Measurements from ENCODE around the gene NBPF3. TPM values are rescaled to one million over a fixed set of nuclear protein-coding genes. Genes with fewer than 3 reads are reported as not detected.
"Not testable (repeated sequence)": the region's sequence is repeated elsewhere in the genome, so short reads cannot be mapped to it uniquely, and the experiment has no call there.

Gene NBPF3
- total RNA-seq, 2 donors from 2014 or later = 15.5 to 22.1 TPM

- Mint-ChIP-seq H3K4me3 (no peak overlapping the region), H3K36me3 (ENCODE audit: low read depth) (peaks cover 7% of the 10 kb centered on the region)
Measured at GRCh38 chr1:21457654-21458053, 17.7 kb downstream of the NBPF3 start.

GRCh38 chr1:21465127-21465526 lies 25.2 kb downstream of the NBPF3 start:
- H3K27me3 ChIP-seq (ENCODE audit: control insufficient read depth, insufficient read depth, low read length, poor library complexity, severe bottlenecking); H3K36me3 ChIP-seq (ENCODE audit: control insufficient read depth, insufficient read depth, low read length); H3K9ac ChIP-seq (ENCODE audit: extremely low read depth, low read length, poor library complexity, severe bottlenecking); H3K36me3 Mint-ChIP-seq (ENCODE audit: low read depth); H3K27ac ChIP-seq (ENCODE audit: low read depth, low read length); H3K4me3 Mint-ChIP-seq; DNase-seq; H3K4me3 ChIP-seq (ENCODE audit: low read length); H3K9me3 ChIP-seq (ENCODE audit: control insufficient read depth, low read length); H3K9me3 Mint-ChIP-seq; H3K27ac Mint-ChIP-seq; H3K4me1 ChIP-seq (ENCODE audit: control insufficient read depth, insufficient read depth, low read length); H3K27me3 Mint-ChIP-seq (ENCODE audit: insufficient read depth): not testable (repeated sequence)
- H3K4me1 Mint-ChIP-seq = peaks cover 16% of the 10 kb centered on the region

More at GRCh38 chr1:21457654-21458053, 17.7 kb downstream of the NBPF3 start:
- H3K27me3 ChIP-seq (ENCODE audit: control insufficient read depth, insufficient read depth, low read length, poor library complexity, severe bottlenecking) = no peaks in the 10 kb centered on the region
- peaks cover 4% of the 10 kb centered on the region for H3K4me1 ChIP-seq (ENCODE audit: control insufficient read depth, insufficient read depth, low read length)
- no peaks in the 10 kb centered on the region for H3K9me3 ChIP-seq (ENCODE audit: control insufficient read depth, low read length)
- no peak overlapping the region for H3K4me3 ChIP-seq (ENCODE audit: low read length)
- 89 to 100% methylated on average over 1 of the region's 1 CpG for WGBS, 2 experiments (ENCODE audit: insufficient coverage in 1 of 2, insufficient read length in 1 of 2)
- Mint-ChIP-seq H3K27me3 (ENCODE audit: insufficient read depth) (no peaks in the 10 kb centered on the region), H3K4me1 (peaks cover 28% of the 10 kb centered on the region), H3K9me3 (no peaks in the 10 kb centered on the region), H3K27ac (no peak overlapping the region)
- no peak for DNase-seq
- H3K27ac ChIP-seq (ENCODE audit: low read depth, low read length) = no peak overlapping the region
- TF ChIP-seq CTCF (conservative IDR thresholded peaks at IDR 0.05) = no peak
- H3K36me3 ChIP-seq (ENCODE audit: control insufficient read depth, insufficient read depth, low read length) = peaks cover 4% of the 10 kb centered on the region
- H3K9ac ChIP-seq (ENCODE audit: extremely low read depth, low read length, poor library complexity, severe bottlenecking) = no peak overlapping the region

GRCh38 chr1:21467946-21468345 lies 28.0 kb downstream of the NBPF3 start:
- not testable (repeated sequence) for H3K4me3 Mint-ChIP-seq; H3K9me3 ChIP-seq (ENCODE audit: control insufficient read depth, low read length); H3K36me3 ChIP-seq (ENCODE audit: control insufficient read depth, insufficient read depth, low read length); H3K4me1 ChIP-seq (ENCODE audit: control insufficient read depth, insufficient read depth, low read length); H3K27ac ChIP-seq (ENCODE audit: low read depth, low read length); DNase-seq; H3K9me3 Mint-ChIP-seq; H3K4me3 ChIP-seq (ENCODE audit: low read length); H3K27me3 Mint-ChIP-seq (ENCODE audit: insufficient read depth); H3K9ac ChIP-seq (ENCODE audit: extremely low read depth, low read length, poor library complexity, severe bottlenecking); H3K27me3 ChIP-seq (ENCODE audit: control insufficient read depth, insufficient read depth, low read length, poor library complexity, severe bottlenecking)
- 80 to 88% methylated on average over 4 of the region's 4 CpGs for WGBS, 2 experiments (ENCODE audit: insufficient coverage in 1 of 2, insufficient read length in 1 of 2)
- H3K27ac Mint-ChIP-seq = peak overlapping the region; percentile 79
- H3K36me3 Mint-ChIP-seq (ENCODE audit: low read depth) = peaks cover 19% of the 10 kb centered on the region
- H3K4me1 Mint-ChIP-seq = peaks cover 18% of the 10 kb centered on the region

GRCh38 chr1:21468599-21468998 lies 28.7 kb downstream of the NBPF3 start:
- no peaks in the 10 kb centered on the region for H3K27me3 ChIP-seq (ENCODE audit: control insufficient read depth, insufficient read depth, low read length, poor library complexity, severe bottlenecking)
- no peaks in the 10 kb centered on the region for H3K9me3 ChIP-seq (ENCODE audit: control insufficient read depth, low read length)
- Mint-ChIP-seq H3K27ac (peak overlapping the region; percentile 79), H3K27me3 (ENCODE audit: insufficient read depth) (no peaks in the 10 kb centered on the region), H3K9me3 (no peaks in the 10 kb centered on the region), H3K36me3 (ENCODE audit: low read depth) (peaks cover 25% of the 10 kb centered on the region), H3K4me1 (peaks cover 18% of the 10 kb centered on the region), H3K4me3 (no peak overlapping the region)
- 67% methylated on average over 8 to 10 of the region's 10 CpGs for WGBS, 2 experiments (ENCODE audit: insufficient coverage in 1 of 2, insufficient read length in 1 of 2)
- no peak overlapping the region for H3K27ac ChIP-seq (ENCODE audit: low read depth, low read length)
- no peak overlapping the region for H3K4me3 ChIP-seq (ENCODE audit: low read length)
- H3K4me1 ChIP-seq (ENCODE audit: control insufficient read depth, insufficient read depth, low read length) = no peaks in the 10 kb centered on the region
- peaks cover 4% of the 10 kb centered on the region for H3K36me3 ChIP-seq (ENCODE audit: control insufficient read depth, insufficient read depth, low read length)
- H3K9ac ChIP-seq (ENCODE audit: extremely low read depth, low read length, poor library complexity, severe bottlenecking) = no peak overlapping the region
- peak; percentile 87 for DNase-seq
- TF ChIP-seq CTCF (conservative IDR thresholded peaks at IDR 0.05) = peak; percentile 78
